GM12873 (cell line): Measurements from ENCODE around the gene PDIK1L.

Source experiments
- CTCF ChIP-seq: IDR thresholded peaks from 2 replicates; pipeline ENCODE4 v1.5.1; 2012; ENCODE audit warnings: low read depth, mild to moderate bottlenecking, moderate library complexity, low read length, control low read depth; ENCODE audit not compliant: insufficient read depth; ENCODE audit errors: missing control alignments

PDIK1L gene

GRCh38 chr1:26079960-26080814 lies 31.4 kb upstream of the PDIK1L start:
- TF ChIP-seq CTCF, result no peak

- no peak for TF ChIP-seq CTCF
Measured at GRCh38 chr1:26081267-26082019, 30.2 kb upstream of the PDIK1L start.

- no peak for TF ChIP-seq CTCF
Measured at GRCh38 chr1:26082020-26082350, 29.6 kb upstream of the PDIK1L start.

GRCh38 chr1:26083208-26083607 lies 28.4 kb upstream of the PDIK1L start:
- TF ChIP-seq CTCF, result no peak

- no peak for TF ChIP-seq CTCF
Measured at GRCh38 chr1:26084091-26084561, 27.5 kb upstream of the PDIK1L start.

GRCh38 chr1:26084844-26085243 lies 26.8 kb upstream of the PDIK1L start:
- TF ChIP-seq CTCF, result no peak

GRCh38 chr1:26089125-26089524 lies 22.5 kb upstream of the PDIK1L start:
- TF ChIP-seq CTCF, result no peak
